WTC11 (cell line): ENCODE results near the gene SRD5A2. TPM values are rescaled to one million over a fixed set of nuclear protein-coding genes. Genes with fewer than 3 reads are reported as not detected.

ENCODE experiments used
- ATAC-seq: fragments of 200-7000 bp; cut with Tn5 transposase; 2 replicates; pipeline ENCODE4 v1.10.0; 2021; ENCODE audit warnings: mild to moderate bottlenecking, moderate library complexity
- CTCF ChIA-PET: fragments of 300-600 bp; sonication (Branson Sonifier 250); formaldehyde crosslinking; loops from one replicate; lab custom pipeline; 2021; ENCODE audit warnings: antibody characterized with exemption; lab: Charles Lee
- POLR2A ChIA-PET: fragments of 350-600 bp; sonication (Branson Sonifier 250); formaldehyde crosslinking; loops from one replicate; lab custom pipeline; 2021; ENCODE audit warnings: antibody characterized with exemption; lab: Charles Lee
- DNase-seq: peaks from one replicate; pipeline ENCODE4 v3.0.0; 2021; ENCODE audit warnings: low spot score
- H3K27ac Mint-ChIP-seq: 2 replicates; pipeline ENCODE4 v1.8.0; 2021; ENCODE audit warnings: mixed read lengths
- H3K27me3 Mint-ChIP-seq: 2 replicates; pipeline ENCODE4 v1.8.0; 2021; ENCODE audit warnings: low read depth, mild to moderate bottlenecking, moderate library complexity, mixed read lengths
- H3K36me3 Mint-ChIP-seq: 2 replicates; pipeline ENCODE4 v1.8.0; 2021; ENCODE audit warnings: mixed read lengths
- H3K4me1 Mint-ChIP-seq: 2 replicates; pipeline ENCODE4 v1.8.0; 2022; ENCODE audit warnings: mixed read lengths
- H3K4me3 Mint-ChIP-seq: 2 replicates; pipeline ENCODE4 v1.8.0; 2021; ENCODE audit warnings: mild to moderate bottlenecking, moderate library complexity, mixed read lengths
- H3K9me3 Mint-ChIP-seq: 2 replicates; pipeline ENCODE4 v1.8.0; 2021; ENCODE audit warnings: mixed read lengths
- ATF3 ChIP-seq: sonication (generic); formaldehyde crosslinking; conservative IDR thresholded peaks from 2 replicates; pipeline ENCODE4 v1.8.1; 2022; ENCODE audit warnings: mild to moderate bottlenecking, missing genetic modification reagents
- CREM ChIP-seq: sonication (generic); formaldehyde crosslinking; IDR thresholded peaks from 2 replicates; pipeline ENCODE4 v1.8.1; 2022; ENCODE audit warnings: mild to moderate bottlenecking, missing genetic modification reagents, moderate library complexity
- IRF2 ChIP-seq: sonication (generic); formaldehyde crosslinking; IDR thresholded peaks from 2 replicates; pipeline ENCODE4 v1.8.0; 2022; ENCODE audit warnings: low read depth, missing genetic modification reagents, borderline replicate concordance
- MYBL2 ChIP-seq: sonication (generic); formaldehyde crosslinking; IDR thresholded peaks from 2 replicates; pipeline ENCODE4 v1.8.1; 2023; ENCODE audit warnings: mild to moderate bottlenecking, moderate library complexity, missing genetic modification reagents
- NFYB ChIP-seq: sonication (generic); formaldehyde crosslinking; conservative IDR thresholded peaks from 2 replicates; pipeline ENCODE4 v1.8.0; 2022; ENCODE audit warnings: low read depth, missing genetic modification reagents
- NR1H2 ChIP-seq: sonication (generic); formaldehyde crosslinking; IDR thresholded peaks from 2 replicates; pipeline ENCODE4 v1.9.0; 2021; ENCODE audit warnings: mild to moderate bottlenecking, moderate library complexity, missing genetic modification reagents
- NR3C1 ChIP-seq: sonication (generic); formaldehyde crosslinking; conservative IDR thresholded peaks from 2 replicates; pipeline ENCODE4 v1.8.1; 2023; ENCODE audit warnings: low read depth, mild to moderate bottlenecking, missing genetic modification reagents
- ZBTB21 ChIP-seq: sonication (generic); formaldehyde crosslinking; IDR thresholded peaks from 2 replicates; pipeline ENCODE4 v1.8.1; 2023; ENCODE audit warnings: mild to moderate bottlenecking, missing genetic modification reagents, borderline replicate concordance
- ZNF138 ChIP-seq: sonication (generic); formaldehyde crosslinking; conservative IDR thresholded peaks from 2 replicates; pipeline ENCODE4 v1.8.1; 2022; ENCODE audit warnings: mild to moderate bottlenecking, moderate library complexity, missing genetic modification reagents
- ZNF232 ChIP-seq: sonication (generic); formaldehyde crosslinking; IDR thresholded peaks from 2 replicates; pipeline ENCODE4 v1.8.0; 2022; ENCODE audit warnings: mild to moderate bottlenecking, missing genetic modification reagents
- ZNF263 ChIP-seq: sonication (generic); formaldehyde crosslinking; IDR thresholded peaks from 2 replicates; pipeline ENCODE4 v1.8.1; 2022; ENCODE audit warnings: low read depth, mild to moderate bottlenecking, moderate library complexity, missing genetic modification reagents
- ZNF317 ChIP-seq: sonication (generic); formaldehyde crosslinking; IDR thresholded peaks from 2 replicates; pipeline ENCODE4 v1.8.1; 2023; ENCODE audit warnings: low read depth, mild to moderate bottlenecking, moderate library complexity, missing genetic modification reagents, borderline replicate concordance
- ZNF423 ChIP-seq: fragments of 250-450 bp; sonication (Bioruptor Pico); IDR thresholded peaks from 2 replicates; pipeline ENCODE4 v2.1.2; 2022; ENCODE audit warnings: mild to moderate bottlenecking, moderate library complexity
- ZNF671 ChIP-seq: fragments of 250-450 bp; sonication (Bioruptor Pico); IDR thresholded peaks from 2 replicates; pipeline ENCODE4 v1.8.0; 2021; ENCODE audit warnings: mild to moderate bottlenecking
- ZSCAN18 ChIP-seq: fragments of 250-450 bp; sonication (Bioruptor Pico); IDR thresholded peaks from 2 replicates; pipeline ENCODE4 v2.1.2; 2022; ENCODE audit warnings: mild to moderate bottlenecking, moderate library complexity
- total RNA-seq: library from RNA; stranded (reverse); gene quantifications from 3 replicates; pipeline ENCODE4 v1.2.3, GENCODE V29; 2021
- TF ChIP-seq, protein P1 (sequence below): sonication (generic); formaldehyde crosslinking; IDR thresholded peaks from 2 replicates; pipeline ENCODE4 v1.8.1; 2023; ENCODE audit warnings: mild to moderate bottlenecking, missing genetic modification reagents
- TF ChIP-seq, protein P2 (sequence below): sonication (generic); formaldehyde crosslinking; IDR thresholded peaks from 2 replicates; pipeline ENCODE4 v1.8.1; 2022; ENCODE audit warnings: missing genetic modification reagents, borderline replicate concordance
- TF ChIP-seq, protein P3 (sequence below): sonication (generic); formaldehyde crosslinking; IDR thresholded peaks from 2 replicates; pipeline ENCODE4 v1.8.0; 2023; ENCODE audit warnings: missing genetic modification reagents, mild to moderate bottlenecking, borderline replicate concordance
- TF ChIP-seq, protein P4 (sequence below): sonication (generic); formaldehyde crosslinking; IDR thresholded peaks from 2 replicates; pipeline ENCODE4 v1.8.1; 2022; ENCODE audit warnings: low read depth, missing genetic modification reagents, borderline replicate concordance
- TF ChIP-seq, protein P5 (sequence below): fragments of 200-600 bp; IDR thresholded peaks from 2 replicates; pipeline ENCODE4 v1.8.0; 2022; ENCODE audit warnings: antibody characterized with exemption

The SRD5A2 gene
- total RNA-seq, 1 experiment from 2014 or later = 0.07 TPM

- H3K27ac Mint-ChIP-seq = no peak overlapping the region
- peaks cover 4% of the 10 kb centered on the region; the same call in 1 of the 2 replicates for H3K4me1 Mint-ChIP-seq
- ChIA-PET POLR2A (no interaction called here), CTCF (no interaction called here)
- no peak for TF ChIP-seq CREM (CRISPR knock-in tag)
- TF ChIP-seq, protein P1, sequence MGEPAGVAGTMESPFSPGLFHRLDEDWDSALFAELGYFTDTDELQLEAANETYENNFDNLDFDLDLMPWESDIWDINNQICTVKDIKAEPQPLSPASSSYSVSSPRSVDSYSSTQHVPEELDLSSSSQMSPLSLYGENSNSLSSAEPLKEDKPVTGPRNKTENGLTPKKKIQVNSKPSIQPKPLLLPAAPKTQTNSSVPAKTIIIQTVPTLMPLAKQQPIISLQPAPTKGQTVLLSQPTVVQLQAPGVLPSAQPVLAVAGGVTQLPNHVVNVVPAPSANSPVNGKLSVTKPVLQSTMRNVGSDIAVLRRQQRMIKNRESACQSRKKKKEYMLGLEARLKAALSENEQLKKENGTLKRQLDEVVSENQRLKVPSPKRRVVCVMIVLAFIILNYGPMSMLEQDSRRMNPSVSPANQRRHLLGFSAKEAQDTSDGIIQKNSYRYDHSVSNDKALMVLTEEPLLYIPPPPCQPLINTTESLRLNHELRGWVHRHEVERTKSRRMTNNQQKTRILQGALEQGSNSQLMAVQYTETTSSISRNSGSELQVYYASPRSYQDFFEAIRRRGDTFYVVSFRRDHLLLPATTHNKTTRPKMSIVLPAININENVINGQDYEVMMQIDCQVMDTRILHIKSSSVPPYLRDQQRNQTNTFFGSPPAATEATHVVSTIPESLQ (CRISPR knock-in tag) = no peak
- TF ChIP-seq ATF3 = no peak
- TF ChIP-seq NR3C1 (CRISPR knock-in tag) = no peak
- no peak for TF ChIP-seq IRF2 (CRISPR knock-in tag)
- TF ChIP-seq, protein P2, sequence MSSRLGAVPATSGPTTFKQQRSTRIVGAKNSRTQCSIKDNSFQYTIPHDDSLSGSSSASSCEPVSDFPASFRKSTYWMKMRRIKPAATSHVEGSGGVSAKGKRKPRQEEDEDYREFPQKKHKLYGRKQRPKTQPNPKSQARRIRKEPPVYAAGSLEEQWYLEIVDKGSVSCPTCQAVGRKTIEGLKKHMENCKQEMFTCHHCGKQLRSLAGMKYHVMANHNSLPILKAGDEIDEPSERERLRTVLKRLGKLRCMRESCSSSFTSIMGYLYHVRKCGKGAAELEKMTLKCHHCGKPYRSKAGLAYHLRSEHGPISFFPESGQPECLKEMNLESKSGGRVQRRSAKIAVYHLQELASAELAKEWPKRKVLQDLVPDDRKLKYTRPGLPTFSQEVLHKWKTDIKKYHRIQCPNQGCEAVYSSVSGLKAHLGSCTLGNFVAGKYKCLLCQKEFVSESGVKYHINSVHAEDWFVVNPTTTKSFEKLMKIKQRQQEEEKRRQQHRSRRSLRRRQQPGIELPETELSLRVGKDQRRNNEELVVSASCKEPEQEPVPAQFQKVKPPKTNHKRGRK (CRISPR knock-in tag) = no peak
- TF ChIP-seq, protein P3, sequence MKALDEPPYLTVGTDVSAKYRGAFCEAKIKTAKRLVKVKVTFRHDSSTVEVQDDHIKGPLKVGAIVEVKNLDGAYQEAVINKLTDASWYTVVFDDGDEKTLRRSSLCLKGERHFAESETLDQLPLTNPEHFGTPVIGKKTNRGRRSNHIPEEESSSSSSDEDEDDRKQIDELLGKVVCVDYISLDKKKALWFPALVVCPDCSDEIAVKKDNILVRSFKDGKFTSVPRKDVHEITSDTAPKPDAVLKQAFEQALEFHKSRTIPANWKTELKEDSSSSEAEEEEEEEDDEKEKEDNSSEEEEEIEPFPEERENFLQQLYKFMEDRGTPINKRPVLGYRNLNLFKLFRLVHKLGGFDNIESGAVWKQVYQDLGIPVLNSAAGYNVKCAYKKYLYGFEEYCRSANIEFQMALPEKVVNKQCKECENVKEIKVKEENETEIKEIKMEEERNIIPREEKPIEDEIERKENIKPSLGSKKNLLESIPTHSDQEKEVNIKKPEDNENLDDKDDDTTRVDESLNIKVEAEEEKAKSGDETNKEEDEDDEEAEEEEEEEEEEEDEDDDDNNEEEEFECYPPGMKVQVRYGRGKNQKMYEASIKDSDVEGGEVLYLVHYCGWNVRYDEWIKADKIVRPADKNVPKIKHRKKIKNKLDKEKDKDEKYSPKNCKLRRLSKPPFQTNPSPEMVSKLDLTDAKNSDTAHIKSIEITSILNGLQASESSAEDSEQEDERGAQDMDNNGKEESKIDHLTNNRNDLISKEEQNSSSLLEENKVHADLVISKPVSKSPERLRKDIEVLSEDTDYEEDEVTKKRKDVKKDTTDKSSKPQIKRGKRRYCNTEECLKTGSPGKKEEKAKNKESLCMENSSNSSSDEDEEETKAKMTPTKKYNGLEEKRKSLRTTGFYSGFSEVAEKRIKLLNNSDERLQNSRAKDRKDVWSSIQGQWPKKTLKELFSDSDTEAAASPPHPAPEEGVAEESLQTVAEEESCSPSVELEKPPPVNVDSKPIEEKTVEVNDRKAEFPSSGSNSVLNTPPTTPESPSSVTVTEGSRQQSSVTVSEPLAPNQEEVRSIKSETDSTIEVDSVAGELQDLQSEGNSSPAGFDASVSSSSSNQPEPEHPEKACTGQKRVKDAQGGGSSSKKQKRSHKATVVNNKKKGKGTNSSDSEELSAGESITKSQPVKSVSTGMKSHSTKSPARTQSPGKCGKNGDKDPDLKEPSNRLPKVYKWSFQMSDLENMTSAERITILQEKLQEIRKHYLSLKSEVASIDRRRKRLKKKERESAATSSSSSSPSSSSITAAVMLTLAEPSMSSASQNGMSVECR (CRISPR knock-in tag) = no peak
- TF ChIP-seq ZNF138 = no peak
- no peak for TF ChIP-seq ZNF671 (CRISPR knock-in tag)
- TF ChIP-seq NFYB (CRISPR knock-in tag) = no peak
- TF ChIP-seq ZNF317 (CRISPR knock-in tag) = no peak
- no peak for TF ChIP-seq ZNF263
- DNase-seq (no peak), ATAC-seq (no peak)
- H3K27me3 Mint-ChIP-seq = no peaks in the 10 kb centered on the region
- H3K4me3 Mint-ChIP-seq = no peak overlapping the region
- H3K36me3 Mint-ChIP-seq = no peaks in the 10 kb centered on the region; the same call in 1 of the 2 replicates
- H3K9me3 Mint-ChIP-seq = peaks cover 3% of the 10 kb centered on the region; the same call in 1 of the 2 replicates
Measured at GRCh38 chr2:31524592-31524991, 56.1 kb downstream of the SRD5A2 start.

- no peaks in the 10 kb centered on the region for H3K4me1 Mint-ChIP-seq
- H3K36me3 Mint-ChIP-seq = peaks cover 1% of the 10 kb centered on the region; the same call in 1 of the 2 replicates
- POLR2A ChIA-PET = no interaction called here
- ATAC-seq (peak; percentile 83), DNase-seq (peak; percentile 73)
- TF ChIP-seq ZBTB21 (CRISPR knock-in tag) (no peak), MYBL2 (CRISPR knock-in tag) (no peak), ZNF423 (CRISPR knock-in tag) (no peak), ZSCAN18 (CRISPR knock-in tag) (no peak), NR1H2 (CRISPR knock-in tag) (no peak), ZNF232 (CRISPR knock-in tag) (no peak)
- TF ChIP-seq, protein P4, sequence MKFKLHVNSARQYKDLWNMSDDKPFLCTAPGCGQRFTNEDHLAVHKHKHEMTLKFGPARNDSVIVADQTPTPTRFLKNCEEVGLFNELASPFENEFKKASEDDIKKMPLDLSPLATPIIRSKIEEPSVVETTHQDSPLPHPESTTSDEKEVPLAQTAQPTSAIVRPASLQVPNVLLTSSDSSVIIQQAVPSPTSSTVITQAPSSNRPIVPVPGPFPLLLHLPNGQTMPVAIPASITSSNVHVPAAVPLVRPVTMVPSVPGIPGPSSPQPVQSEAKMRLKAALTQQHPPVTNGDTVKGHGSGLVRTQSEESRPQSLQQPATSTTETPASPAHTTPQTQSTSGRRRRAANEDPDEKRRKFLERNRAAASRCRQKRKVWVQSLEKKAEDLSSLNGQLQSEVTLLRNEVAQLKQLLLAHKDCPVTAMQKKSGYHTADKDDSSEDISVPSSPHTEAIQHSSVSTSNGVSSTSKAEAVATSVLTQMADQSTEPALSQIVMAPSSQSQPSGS = no peak
- TF ChIP-seq, protein P5, sequence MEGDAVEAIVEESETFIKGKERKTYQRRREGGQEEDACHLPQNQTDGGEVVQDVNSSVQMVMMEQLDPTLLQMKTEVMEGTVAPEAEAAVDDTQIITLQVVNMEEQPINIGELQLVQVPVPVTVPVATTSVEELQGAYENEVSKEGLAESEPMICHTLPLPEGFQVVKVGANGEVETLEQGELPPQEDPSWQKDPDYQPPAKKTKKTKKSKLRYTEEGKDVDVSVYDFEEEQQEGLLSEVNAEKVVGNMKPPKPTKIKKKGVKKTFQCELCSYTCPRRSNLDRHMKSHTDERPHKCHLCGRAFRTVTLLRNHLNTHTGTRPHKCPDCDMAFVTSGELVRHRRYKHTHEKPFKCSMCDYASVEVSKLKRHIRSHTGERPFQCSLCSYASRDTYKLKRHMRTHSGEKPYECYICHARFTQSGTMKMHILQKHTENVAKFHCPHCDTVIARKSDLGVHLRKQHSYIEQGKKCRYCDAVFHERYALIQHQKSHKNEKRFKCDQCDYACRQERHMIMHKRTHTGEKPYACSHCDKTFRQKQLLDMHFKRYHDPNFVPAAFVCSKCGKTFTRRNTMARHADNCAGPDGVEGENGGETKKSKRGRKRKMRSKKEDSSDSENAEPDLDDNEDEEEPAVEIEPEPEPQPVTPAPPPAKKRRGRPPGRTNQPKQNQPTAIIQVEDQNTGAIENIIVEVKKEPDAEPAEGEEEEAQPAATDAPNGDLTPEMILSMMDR = peak; percentile 82
- no peak overlapping the region for H3K27ac Mint-ChIP-seq
- CTCF ChIA-PET = interaction anchor here (1.1 to 2.0 kb wide), 3 partner anchors 14 to 141 kb away, joined by 3 to 5 read pairs (median 4); no protein-coding TSS in a partner anchor
- peaks cover 6% of the 10 kb centered on the region for H3K9me3 Mint-ChIP-seq
- H3K27me3 Mint-ChIP-seq = no peaks in the 10 kb centered on the region
- no peak overlapping the region for H3K4me3 Mint-ChIP-seq
Measured at GRCh38 chr2:31523871-31524492, 56.8 kb downstream of the SRD5A2 start.
